KOPT-K1 (cell line): Measurements from ENCODE around the gene GNG4.
"Not testable (repeated sequence)": the region's sequence is repeated elsewhere in the genome, so short reads cannot be mapped to it uniquely, and the experiment has no call there.

Experiments
- H3K27ac ChIP-seq: fragments of 200-600 bp; sonication (generic); 2 replicates; pipeline ENCODE4 v1.5.1; 2016; ENCODE audit warnings: antibody characterized with exemption, mild to moderate bottlenecking, low read depth, low read length; ENCODE audit not compliant: poor library complexity, severe bottlenecking
- H3K36me3 ChIP-seq: fragments of 200-600 bp; sonication (generic); 2 replicates; pipeline ENCODE4 v1.5.1; 2017; ENCODE audit warnings: antibody characterized with exemption, mild to moderate bottlenecking, low read length, moderate library complexity; ENCODE audit not compliant: insufficient read depth
- H3K9me3 ChIP-seq: fragments of 200-600 bp; sonication (generic); 2 replicates; pipeline ENCODE4 v1.5.1; 2017; ENCODE audit warnings: antibody characterized with exemption, low read length, mild to moderate bottlenecking; ENCODE audit not compliant: insufficient read depth, poor library complexity, severe bottlenecking

Gene GNG4

GRCh38 chr1:235642011-235642942 is 7.3 kb downstream of the GNG4 start:
- H3K9me3 ChIP-seq: no peaks in the 10 kb centered on the region
- no peaks in the 10 kb centered on the region for H3K36me3 ChIP-seq
- H3K27ac ChIP-seq: peak overlapping the region; percentile 84

- Histone ChIP-seq H3K9me3 (no peaks in the 10 kb centered on the region), H3K27ac (peak overlapping the region; percentile 84), H3K36me3 (no peaks in the 10 kb centered on the region)
Measured at GRCh38 chr1:235640580-235640979, 9.0 kb downstream of the GNG4 start.

- Histone ChIP-seq H3K9me3 (no peaks in the 10 kb centered on the region), H3K36me3 (no peaks in the 10 kb centered on the region), H3K27ac (peak overlapping the region; percentile 84)
Measured at GRCh38 chr1:235639226-235640205, 10.1 kb downstream of the GNG4 start.

GRCh38 chr1:235638612-235639011 is 11.0 kb downstream of the GNG4 start:
- H3K9me3 ChIP-seq, H3K27ac ChIP-seq, H3K36me3 ChIP-seq: not testable (repeated sequence)

GRCh38 chr1:235637756-235638534 is 11.6 kb downstream of the GNG4 start:
- Histone ChIP-seq H3K27ac (no peak overlapping the region), H3K36me3 (no peaks in the 10 kb centered on the region), H3K9me3 (no peaks in the 10 kb centered on the region)

- no peaks in the 10 kb centered on the region for H3K9me3 ChIP-seq
- H3K36me3 ChIP-seq: no peaks in the 10 kb centered on the region
- no peak overlapping the region for H3K27ac ChIP-seq
Measured at GRCh38 chr1:235635938-235636662, 13.5 kb downstream of the GNG4 start.

- no peaks in the 10 kb centered on the region for H3K36me3 ChIP-seq
- H3K9me3 ChIP-seq: no peaks in the 10 kb centered on the region
- no peak overlapping the region for H3K27ac ChIP-seq
Measured at GRCh38 chr1:235632506-235633401, 16.8 kb downstream of the GNG4 start.

- no peak overlapping the region for H3K27ac ChIP-seq
- no peaks in the 10 kb centered on the region for H3K36me3 ChIP-seq
- no peaks in the 10 kb centered on the region for H3K9me3 ChIP-seq
Measured at GRCh38 chr1:235631816-235632215, 17.8 kb downstream of the GNG4 start.

GRCh38 chr1:235628316-235629005 is 21.1 kb downstream of the GNG4 start:
- no peak overlapping the region for H3K27ac ChIP-seq
- no peaks in the 10 kb centered on the region for H3K9me3 ChIP-seq
- no peaks in the 10 kb centered on the region for H3K36me3 ChIP-seq

- no peaks in the 10 kb centered on the region for H3K36me3 ChIP-seq
- no peaks in the 10 kb centered on the region for H3K9me3 ChIP-seq
- no peak overlapping the region for H3K27ac ChIP-seq
Measured at GRCh38 chr1:235625831-235626230, 23.8 kb downstream of the GNG4 start.

GRCh38 chr1:235625340-235625739 is 24.2 kb downstream of the GNG4 start:
- H3K36me3 ChIP-seq: no peaks in the 10 kb centered on the region
- H3K27ac ChIP-seq: peak overlapping the region; percentile 20
- no peaks in the 10 kb centered on the region for H3K9me3 ChIP-seq

GRCh38 chr1:235624721-235625333 is 24.8 kb downstream of the GNG4 start:
- H3K27ac ChIP-seq: peak overlapping the region; percentile 20

More at GRCh38 chr1:235624721-235625333, 24.8 kb downstream of the GNG4 start:
- Histone ChIP-seq H3K9me3 (no peaks in the 10 kb centered on the region), H3K36me3 (no peaks in the 10 kb centered on the region)
